GM18867 (cell line): Measurements from ENCODE around the gene SLC20A1.
"Not testable (repeated sequence)": the region's sequence is repeated elsewhere in the genome, so short reads cannot be mapped to it uniquely, and the experiment has no call there.

Experiments
- ATAC-seq: cut with Tn5 transposase; IDR thresholded peaks from one replicate; pipeline ENCODE4 v1.9.1; 2021; ENCODE audit warnings: mild to moderate bottlenecking, moderate library complexity; ENCODE audit not compliant: unreplicated experiment

SLC20A1 gene

DNA sequence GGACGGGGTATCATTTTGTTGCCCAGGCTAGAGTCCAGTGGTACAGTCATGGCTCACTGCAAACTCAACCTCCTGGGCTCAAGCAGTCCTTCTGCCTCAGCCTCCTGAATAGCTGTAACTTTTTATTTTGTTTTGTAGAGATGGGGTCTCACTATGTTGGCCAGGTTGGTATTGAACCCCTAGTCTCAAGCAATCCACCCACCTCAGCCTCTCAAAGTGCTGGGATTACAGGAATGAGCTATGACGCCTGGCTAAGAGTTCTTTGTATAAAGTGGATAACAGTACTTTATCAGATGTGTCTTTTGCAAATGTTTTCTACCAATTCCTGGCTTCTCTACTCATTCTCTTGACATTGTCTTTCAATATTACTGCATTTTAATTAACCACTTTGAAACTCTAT lies 57.9 kb downstream of the SLC20A1 start:
- ATAC-seq = no peak

DNA sequence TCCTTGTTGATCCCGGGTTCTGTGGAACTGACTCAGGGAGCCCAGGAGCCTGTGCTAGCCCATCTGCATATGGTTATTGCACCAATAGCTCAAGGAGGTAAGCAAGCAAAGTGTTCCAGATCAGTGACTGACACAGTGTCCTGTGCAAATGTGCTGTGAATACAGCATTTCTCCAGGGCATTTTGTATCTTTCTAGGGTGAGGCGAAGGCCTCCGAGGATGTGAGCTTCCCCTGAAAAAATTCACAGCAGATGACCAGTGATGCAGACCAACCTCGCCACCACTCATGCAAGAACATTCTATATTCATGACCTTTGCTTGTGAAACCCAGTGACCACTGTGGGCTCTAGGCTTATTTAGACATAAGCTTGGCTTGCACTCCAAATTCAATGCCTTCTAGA lies 59.8 kb downstream of the SLC20A1 start:
- no peak for ATAC-seq

GRCh38 chr2:112706170-112706664 lies 60.5 kb downstream of the SLC20A1 start:
- ATAC-seq = no peak

DNA sequence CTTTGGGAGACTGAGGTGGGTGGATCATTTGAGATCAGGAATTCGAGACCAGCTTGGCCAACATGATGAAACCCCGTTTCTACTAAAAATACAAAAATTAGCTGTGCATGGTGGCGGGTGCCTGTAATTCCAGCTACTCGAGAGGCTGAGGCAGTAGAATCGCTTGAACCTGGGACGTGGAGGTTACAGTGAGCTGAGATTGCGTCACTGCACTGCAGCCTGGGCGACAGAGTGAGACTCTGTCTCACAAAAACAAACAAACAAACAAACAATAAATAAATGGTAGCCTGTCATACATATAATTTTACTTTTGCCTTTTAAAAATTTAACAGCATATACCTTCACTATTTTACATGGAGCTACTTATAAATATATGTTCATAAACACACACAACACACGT lies 61.2 kb downstream of the SLC20A1 start:
- not testable (repeated sequence) for ATAC-seq

DNA sequence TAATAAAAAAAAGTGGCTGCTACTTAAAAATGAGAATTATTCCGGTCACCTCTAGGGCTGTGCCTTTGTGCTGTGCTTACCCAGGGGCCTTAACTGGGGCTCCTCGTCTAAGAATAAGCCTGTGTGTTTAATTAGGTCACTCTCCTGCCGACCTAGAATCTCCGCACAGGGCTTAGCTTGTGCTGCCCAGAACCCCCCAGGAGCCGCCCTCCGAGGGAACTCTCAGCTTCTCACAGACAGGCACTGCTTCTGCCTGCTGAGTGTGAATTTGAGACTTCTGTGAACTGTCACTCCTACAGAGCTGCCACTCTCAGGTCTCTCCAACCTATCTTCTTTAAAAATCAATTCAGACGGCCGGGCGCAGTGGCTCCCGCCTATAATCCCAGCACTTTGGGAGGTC lies 63.2 kb downstream of the SLC20A1 start:
- no peak for ATAC-seq

GRCh38 chr2:112709703-112710102 lies 64.0 kb downstream of the SLC20A1 start:
- ATAC-seq = no peak

DNA sequence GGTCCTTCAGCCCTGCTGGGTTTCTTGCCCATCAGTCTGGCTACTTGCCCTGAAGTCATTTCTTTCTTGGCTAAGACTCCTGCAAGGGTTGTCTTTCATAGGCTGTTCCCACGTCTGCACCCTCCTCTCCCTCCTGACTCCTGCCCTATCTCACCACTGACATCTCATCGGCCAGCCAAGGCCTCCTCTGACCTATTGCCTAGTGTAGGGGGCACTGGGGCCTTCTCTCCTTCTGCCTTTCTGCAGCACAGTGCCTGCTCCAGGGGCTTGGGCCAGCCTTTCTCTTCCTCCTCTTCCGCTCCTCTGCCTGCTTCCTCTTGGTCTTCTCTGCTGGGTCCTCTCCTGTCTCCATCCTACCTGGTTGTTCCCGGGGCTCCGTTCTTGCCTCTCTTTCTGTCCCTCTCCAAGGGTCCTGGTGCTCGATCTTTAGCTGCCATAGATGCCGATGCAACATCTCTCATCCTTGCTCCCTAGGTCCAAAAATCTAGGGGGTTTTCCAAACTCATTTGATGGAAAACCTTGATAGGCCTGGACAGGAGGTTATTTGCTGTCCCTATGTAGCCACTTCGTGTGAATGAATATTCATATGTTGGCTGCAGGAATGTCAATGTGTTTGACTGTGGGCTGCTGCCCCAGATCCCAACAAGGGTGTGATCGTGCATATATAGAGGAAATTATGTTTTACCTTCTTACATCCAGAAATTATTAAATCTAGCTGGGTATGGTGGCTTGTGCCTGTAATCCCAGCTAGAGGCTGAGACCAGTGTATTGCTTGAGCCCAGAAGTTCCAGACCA lies 65.4 kb downstream of the SLC20A1 start:
- no peak for ATAC-seq

- no peak for ATAC-seq
Measured at GRCh38 chr2:112712465-112712864, 66.7 kb downstream of the SLC20A1 start.

GRCh38 chr2:112712903-112713584 lies 67.3 kb downstream of the SLC20A1 start:
- no peak for ATAC-seq
